HCT116 (cell line): Measurements from ENCODE around the gene NEK9. TPM values are rescaled to one million over a fixed set of nuclear protein-coding genes. Genes with fewer than 3 reads are reported as not detected.

Experiments used
- ATAC-seq: fragments of 200-7000 bp; cut with Tn5 transposase; 2 replicates; pipeline ENCODE4 v1.9.1; 2020; ENCODE audit warnings: mild to moderate bottlenecking, moderate library complexity
- BruUV-seq: library from RNA; stranded (reverse); fragments of 400-500 nt; replicated peaks from 2 replicates; lab custom pipeline; 2021; lab: Mats Ljungman, UMichigan
- CTCF ChIA-PET: fragments of 300-600 bp; sonication (Branson Sonifier 250); formaldehyde crosslinking; loops from one replicate; lab custom pipeline; 2021; ENCODE audit warnings: antibody characterized with exemption; lab: Charles Lee
- POLR2A ChIA-PET: fragments of 300-600, 350-600 bp; sonication (Branson Sonifier 250); formaldehyde crosslinking; loops from one replicate; lab custom pipeline; 2021; ENCODE audit warnings: antibody characterized with exemption; lab: Charles Lee
- RAD21 ChIA-PET, 2 experiments: fragments of 300-600 bp; sonication (Branson Sonifier 250); formaldehyde crosslinking; loops; one replicate each; lab custom pipeline; 2023; ENCODE audit warnings: low total read pairs in 2 of 2; ENCODE audit not compliant: uncharacterized antibody in 2 of 2, unreplicated experiment in 2 of 2, low non-redundant PET in 1 of 2; lab: Charles Lee
- DNase-seq: peaks from one replicate; pipeline ENCODE4 v3.0.0-alpha.2; 2010; ENCODE audit warnings: low read depth, low spot score
- H2AFZ ChIP-seq: fragments of 200-600 bp; shearing (Covaris generic), sonication (generic); 2 replicates; pipeline ENCODE4 v1.6.1; 2017; ENCODE audit warnings: low read depth, mixed run types, mixed read lengths, antibody characterized with exemption, low read length; ENCODE audit not compliant: poor library complexity, severe bottlenecking
- H3K27ac ChIP-seq: 2 replicates; pipeline ENCODE4 v1.5.1; 2012; ENCODE audit warnings: low read depth, low read length
- H3K27me3 ChIP-seq: fragments of 200-600 bp; sonication (generic); 2 replicates; pipeline ENCODE4 v1.6.1; 2016; ENCODE audit warnings: mixed run types, low read length, mixed read lengths; ENCODE audit not compliant: insufficient read depth
- H3K36me3 ChIP-seq, 2 experiments: fragments of 200-500 bp in 1 of 2; fragments of 200-600 bp in 1 of 2; sonication (Bioruptor generic) in 1 of 2; sonication (generic) in 1 of 2; 2 replicates each; pipeline versions ENCODE4 v1.5.1 to v1.6.1; 2014 to 2016; ENCODE audit warnings: low read length in 2 of 2, inconsistent platforms in 1 of 2, mixed read lengths in 1 of 2, mixed run types in 1 of 2; ENCODE audit not compliant: insufficient read depth in 2 of 2, control insufficient read depth in 1 of 2
- H3K4me1 ChIP-seq, 2 experiments: fragments of 200-600 bp in 1 of 2; sonication (generic) in 1 of 2; 2 replicates each; pipeline versions ENCODE4 v1.5.1 to v1.6.1; 2012 to 2017; ENCODE audit warnings: low read length in 2 of 2, inconsistent platforms in 1 of 2, mild to moderate bottlenecking in 1 of 2, mixed read lengths in 1 of 2, mixed run types in 1 of 2, moderate library complexity in 1 of 2; ENCODE audit not compliant: insufficient read depth in 2 of 2, control insufficient read depth in 1 of 2
- H3K4me2 ChIP-seq: fragments of 200-600 bp; sonication (generic); 2 replicates; pipeline ENCODE4 v1.6.1; 2017; ENCODE audit warnings: mixed run types, low read length, mixed read lengths
- H3K4me3 ChIP-seq, 2 experiments: fragments of 200-600 bp in 1 of 2; sonication (generic) in 1 of 2; replicated peaks in 1 of 2; 2 replicates each; pipeline ENCODE4 v1.5.1; 2011 to 2016; ENCODE audit warnings: low read length in 2 of 2, control low read depth in 1 of 2, low read depth in 1 of 2, mild to moderate bottlenecking in 1 of 2, mixed read lengths in 1 of 2, mixed run types in 1 of 2
- H3K79me2 ChIP-seq: fragments of 200-600 bp; sonication (generic); 2 replicates; pipeline ENCODE4 v1.6.1; 2017; ENCODE audit warnings: mild to moderate bottlenecking, mixed run types, low read length, moderate library complexity, mixed read lengths; ENCODE audit not compliant: insufficient read depth
- H3K9ac ChIP-seq: fragments of 200-600 bp; sonication (generic); 2 replicates; pipeline ENCODE4 v1.6.1; 2016; ENCODE audit warnings: low read length, mixed read lengths
- H3K9me2 ChIP-seq: fragments of 200-600 bp; sonication (generic), shearing (Covaris generic); 2 replicates; pipeline ENCODE4 v1.6.1; 2017; ENCODE audit warnings: mixed run types, mild to moderate bottlenecking, moderate library complexity; ENCODE audit not compliant: insufficient read depth
- H3K9me3 ChIP-seq, 2 experiments: fragments of 200-500 bp in 1 of 2; fragments of 200-600 bp in 1 of 2; sonication (Bioruptor generic) in 1 of 2; sonication (generic) in 1 of 2; 2 replicates each; pipeline ENCODE4 v1.6.1; 2014 to 2017; ENCODE audit warnings: low read length in 2 of 2, mixed read lengths in 2 of 2, inconsistent platforms in 1 of 2, low read depth in 1 of 2, mild to moderate bottlenecking in 1 of 2, mixed run types in 1 of 2, moderate library complexity in 1 of 2; ENCODE audit not compliant: control insufficient read depth in 1 of 2, insufficient read depth in 1 of 2
- H4K20me1 ChIP-seq: fragments of 200-600 bp; sonication (generic), shearing (Covaris generic); 2 replicates; pipeline ENCODE4 v1.6.1; 2017; ENCODE audit warnings: mixed run types, mild to moderate bottlenecking, moderate library complexity; ENCODE audit not compliant: insufficient read depth
- CBX3 ChIP-seq: IDR thresholded peaks from 2 replicates; pipeline ENCODE4 v1.6.1; 2012; ENCODE audit warnings: low read depth
- CEBPB ChIP-seq: IDR thresholded peaks from 2 replicates; pipeline ENCODE4 v1.6.1; 2012; ENCODE audit warnings: low read depth
- CTCF ChIP-seq, 3 experiments: fragments of 200-600 bp in 1 of 3; sonication (generic) in 1 of 3; IDR thresholded peaks in 2 of 3; conservative IDR thresholded peaks in 1 of 3; 2 replicates each; pipeline ENCODE4 v1.5.1; 2012 to 2017; ENCODE audit warnings: low read depth in 2 of 3, low read length in 2 of 3, antibody characterized with exemption in 1 of 3, borderline replicate concordance in 1 of 3, control low read depth in 1 of 3, mild to moderate bottlenecking in 1 of 3, mixed read lengths in 1 of 3, mixed run types in 1 of 3, moderate library complexity in 1 of 3; ENCODE audit not compliant: insufficient read depth in 1 of 3
- EGR1 ChIP-seq: IDR thresholded peaks from 2 replicates; pipeline ENCODE4 v1.6.1; 2012; ENCODE audit warnings: low read depth
- ELF1 ChIP-seq: IDR thresholded peaks from 2 replicates; pipeline ENCODE4 v1.6.1; 2012; ENCODE audit warnings: low read depth, borderline replicate concordance
- EZH2 ChIP-seq: fragments of 200-600 bp; sonication (generic); IDR thresholded peaks from 2 replicates; pipeline ENCODE4 v1.6.1; 2017; ENCODE audit warnings: antibody characterized with exemption, mixed run types
- EZH2phosphoT487 ChIP-seq: fragments of 200-600 bp; IDR thresholded peaks from 2 replicates; pipeline ENCODE4 v1.6.1; 2018; ENCODE audit warnings: antibody characterized with exemption, borderline replicate concordance
- JUND ChIP-seq: IDR thresholded peaks from 2 replicates; pipeline ENCODE4 v1.6.1; 2012
- POLR2A ChIP-seq: IDR thresholded peaks from 2 replicates; pipeline ENCODE4 v1.7.0; 2011; ENCODE audit warnings: borderline replicate concordance; ENCODE audit not compliant: insufficient read depth, insufficient read length; ENCODE audit errors: extremely low read depth
- POLR2AphosphoS5 ChIP-seq: IDR thresholded peaks from 2 replicates; pipeline ENCODE4 v1.6.1; 2011; ENCODE audit warnings: mild to moderate bottlenecking, low read depth, low read length, moderate library complexity
- SIN3A ChIP-seq: IDR thresholded peaks from 2 replicates; pipeline ENCODE4 v1.6.1; 2012; ENCODE audit warnings: low read depth
- SP1 ChIP-seq: IDR thresholded peaks from 2 replicates; pipeline ENCODE4 v1.6.1; 2012; ENCODE audit warnings: low read depth
- SRF ChIP-seq: IDR thresholded peaks from 2 replicates; pipeline ENCODE4 v1.6.1; 2012; ENCODE audit warnings: low read depth
- ZBTB33 ChIP-seq: IDR thresholded peaks from 2 replicates; pipeline ENCODE4 v1.6.1; 2011; ENCODE audit warnings: mild to moderate bottlenecking, low read length, moderate library complexity; ENCODE audit not compliant: insufficient replicate concordance; ENCODE audit errors: extremely low read depth
- ZFX ChIP-seq: fragments of 450-650 bp; IDR thresholded peaks from 2 replicates; pipeline ENCODE4 v1.6.1; 2017
- ZNF274 ChIP-seq: fragments of 200-500 bp; sonication (Bioruptor generic); IDR thresholded peaks from 2 replicates; pipeline ENCODE4 v1.6.1; 2014; ENCODE audit warnings: mild to moderate bottlenecking, low read depth, low read length, inconsistent platforms
- intact Hi-C: fragments of 100-400 bp; cut with micrococcal nuclease; formaldehyde crosslinking; loops from 2 replicates; pipeline ENCODE4 v1.10.0; 2022
- total RNA-seq: library from RNA; stranded (reverse); gene quantifications from one replicate; pipeline ENCODE4 v1.2.1, GENCODE V29; 2021; ENCODE audit not compliant: unreplicated experiment
- TF ChIP-seq, protein P1 (sequence below): IDR thresholded peaks from 2 replicates; pipeline ENCODE4 v1.6.1; 2012; ENCODE audit warnings: low read depth
- TF ChIP-seq, protein P2 (sequence below): IDR thresholded peaks from 2 replicates; pipeline ENCODE4 v1.6.1; 2012

NEK9 gene
- total RNA-seq, 1 experiment from 2014 or later: 64.4 TPM

DNA sequence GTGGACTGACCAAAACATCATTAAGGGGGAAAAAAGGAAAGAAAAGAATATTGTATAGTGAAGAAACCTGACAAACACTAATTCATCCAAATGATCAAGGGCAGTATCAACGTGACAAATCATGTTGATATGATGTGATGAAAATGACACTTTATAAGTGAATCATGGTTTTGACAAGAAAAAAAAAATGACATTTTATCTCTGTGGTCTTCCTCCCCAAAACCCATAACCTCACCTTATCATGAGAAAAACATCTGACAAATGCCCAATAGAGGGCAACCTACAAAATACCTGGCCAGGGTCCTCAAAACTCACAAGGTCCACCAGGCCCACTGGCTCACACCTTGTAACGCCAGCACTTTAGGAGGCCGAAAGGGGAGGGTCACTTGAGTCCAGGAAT lies 35.8 kb upstream of the NEK9 start:
- Histone ChIP-seq H3K36me3 (no peaks in the 10 kb centered on the region), H4K20me1 (no peaks in the 10 kb centered on the region), H3K27ac (no peak overlapping the region), H3K4me1 (peaks cover 0 to 4% of the 10 kb centered on the region in 2 experiments; a peak in 2 of 4 replicates), H3K4me2 (no peak overlapping the region), H3K4me3 (no peak overlapping the region), H3K9me2 (no peaks in the 10 kb centered on the region), H3K27me3 (no peaks in the 10 kb centered on the region), H3K9me3 (no peaks in the 10 kb centered on the region), H2AFZ (no peak overlapping the region), H3K79me2 (peaks cover 94% of the 10 kb centered on the region), H3K9ac (no peak overlapping the region)
- ChIA-PET POLR2A (no interaction called here), RAD21 (no interaction called here), CTCF (no interaction called here)
- no TSS peak for BruUV-seq
- no peak for ATAC-seq
- TF ChIP-seq SP1 (no peak), POLR2AphosphoS5 (no peak), ELF1 (no peak), ZNF274 (no peak), ZFX (no peak), SIN3A (no peak), EGR1 (no peak), JUND (no peak), CEBPB (no peak), ZBTB33 (no peak), CTCF (IDR thresholded peaks at IDR 0.05 in 2 of 3, conservative IDR thresholded peaks at IDR 0.05 in 1 of 3; ENCODE audit: borderline replicate concordance in 1 of 3, insufficient read depth in 1 of 3, low read depth in 2 of 3, low read length in 2 of 3) (no peak), EZH2 (no peak), SRF (no peak), POLR2A (no peak), CBX3 (no peak), EZH2phosphoT487 (no peak)
- TF ChIP-seq, protein P1, sequence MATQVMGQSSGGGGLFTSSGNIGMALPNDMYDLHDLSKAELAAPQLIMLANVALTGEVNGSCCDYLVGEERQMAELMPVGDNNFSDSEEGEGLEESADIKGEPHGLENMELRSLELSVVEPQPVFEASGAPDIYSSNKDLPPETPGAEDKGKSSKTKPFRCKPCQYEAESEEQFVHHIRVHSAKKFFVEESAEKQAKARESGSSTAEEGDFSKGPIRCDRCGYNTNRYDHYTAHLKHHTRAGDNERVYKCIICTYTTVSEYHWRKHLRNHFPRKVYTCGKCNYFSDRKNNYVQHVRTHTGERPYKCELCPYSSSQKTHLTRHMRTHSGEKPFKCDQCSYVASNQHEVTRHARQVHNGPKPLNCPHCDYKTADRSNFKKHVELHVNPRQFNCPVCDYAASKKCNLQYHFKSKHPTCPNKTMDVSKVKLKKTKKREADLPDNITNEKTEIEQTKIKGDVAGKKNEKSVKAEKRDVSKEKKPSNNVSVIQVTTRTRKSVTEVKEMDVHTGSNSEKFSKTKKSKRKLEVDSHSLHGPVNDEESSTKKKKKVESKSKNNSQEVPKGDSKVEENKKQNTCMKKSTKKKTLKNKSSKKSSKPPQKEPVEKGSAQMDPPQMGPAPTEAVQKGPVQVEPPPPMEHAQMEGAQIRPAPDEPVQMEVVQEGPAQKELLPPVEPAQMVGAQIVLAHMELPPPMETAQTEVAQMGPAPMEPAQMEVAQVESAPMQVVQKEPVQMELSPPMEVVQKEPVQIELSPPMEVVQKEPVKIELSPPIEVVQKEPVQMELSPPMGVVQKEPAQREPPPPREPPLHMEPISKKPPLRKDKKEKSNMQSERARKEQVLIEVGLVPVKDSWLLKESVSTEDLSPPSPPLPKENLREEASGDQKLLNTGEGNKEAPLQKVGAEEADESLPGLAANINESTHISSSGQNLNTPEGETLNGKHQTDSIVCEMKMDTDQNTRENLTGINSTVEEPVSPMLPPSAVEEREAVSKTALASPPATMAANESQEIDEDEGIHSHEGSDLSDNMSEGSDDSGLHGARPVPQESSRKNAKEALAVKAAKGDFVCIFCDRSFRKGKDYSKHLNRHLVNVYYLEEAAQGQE: no peak
- TF ChIP-seq, protein P2, sequence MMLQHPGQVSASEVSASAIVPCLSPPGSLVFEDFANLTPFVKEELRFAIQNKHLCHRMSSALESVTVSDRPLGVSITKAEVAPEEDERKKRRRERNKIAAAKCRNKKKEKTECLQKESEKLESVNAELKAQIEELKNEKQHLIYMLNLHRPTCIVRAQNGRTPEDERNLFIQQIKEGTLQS: no peak
- no peak for DNase-seq
- intact Hi-C loops: no loop called here
